GM12872 (cell line): ENCODE data around the gene SPATA1.

Experiments
- TF ChIP-seq, protein P1 (sequence below): IDR thresholded peaks from 3 replicates; pipeline ENCODE4 v1.5.1; 2011; ENCODE audit warnings: low read depth, mild to moderate bottlenecking, low read length, moderate library complexity; ENCODE audit not compliant: insufficient read depth

SPATA1 gene

DNA sequence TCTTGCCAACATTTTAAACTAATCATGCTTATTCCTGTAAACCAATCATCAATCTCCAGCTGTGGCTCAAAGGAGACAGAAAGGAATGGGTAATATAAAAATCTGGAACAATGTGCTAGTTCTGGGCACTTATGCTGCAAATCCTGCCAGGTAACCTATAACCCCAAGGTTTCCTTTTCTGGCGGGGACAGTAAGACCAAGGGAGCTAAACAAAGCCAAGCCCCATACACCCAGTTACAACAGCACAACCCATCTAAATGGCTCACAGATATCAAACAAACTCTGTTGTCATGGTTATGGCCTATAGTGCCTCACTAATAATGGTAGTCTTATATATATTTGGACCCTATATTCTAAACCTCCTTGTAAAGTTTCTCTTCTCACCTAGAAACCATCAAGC is 104.9 kb downstream of the SPATA1 start:
- TF ChIP-seq, protein P1, sequence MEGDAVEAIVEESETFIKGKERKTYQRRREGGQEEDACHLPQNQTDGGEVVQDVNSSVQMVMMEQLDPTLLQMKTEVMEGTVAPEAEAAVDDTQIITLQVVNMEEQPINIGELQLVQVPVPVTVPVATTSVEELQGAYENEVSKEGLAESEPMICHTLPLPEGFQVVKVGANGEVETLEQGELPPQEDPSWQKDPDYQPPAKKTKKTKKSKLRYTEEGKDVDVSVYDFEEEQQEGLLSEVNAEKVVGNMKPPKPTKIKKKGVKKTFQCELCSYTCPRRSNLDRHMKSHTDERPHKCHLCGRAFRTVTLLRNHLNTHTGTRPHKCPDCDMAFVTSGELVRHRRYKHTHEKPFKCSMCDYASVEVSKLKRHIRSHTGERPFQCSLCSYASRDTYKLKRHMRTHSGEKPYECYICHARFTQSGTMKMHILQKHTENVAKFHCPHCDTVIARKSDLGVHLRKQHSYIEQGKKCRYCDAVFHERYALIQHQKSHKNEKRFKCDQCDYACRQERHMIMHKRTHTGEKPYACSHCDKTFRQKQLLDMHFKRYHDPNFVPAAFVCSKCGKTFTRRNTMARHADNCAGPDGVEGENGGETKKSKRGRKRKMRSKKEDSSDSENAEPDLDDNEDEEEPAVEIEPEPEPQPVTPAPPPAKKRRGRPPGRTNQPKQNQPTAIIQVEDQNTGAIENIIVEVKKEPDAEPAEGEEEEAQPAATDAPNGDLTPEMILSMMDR = no peak

GRCh38 chr1:84611796-84612195 is 105.6 kb downstream of the SPATA1 start:
- TF ChIP-seq, protein P1 = no peak

- TF ChIP-seq, protein P1 = no peak
Measured at GRCh38 chr1:84613026-84613425, 106.8 kb downstream of the SPATA1 start.

DNA sequence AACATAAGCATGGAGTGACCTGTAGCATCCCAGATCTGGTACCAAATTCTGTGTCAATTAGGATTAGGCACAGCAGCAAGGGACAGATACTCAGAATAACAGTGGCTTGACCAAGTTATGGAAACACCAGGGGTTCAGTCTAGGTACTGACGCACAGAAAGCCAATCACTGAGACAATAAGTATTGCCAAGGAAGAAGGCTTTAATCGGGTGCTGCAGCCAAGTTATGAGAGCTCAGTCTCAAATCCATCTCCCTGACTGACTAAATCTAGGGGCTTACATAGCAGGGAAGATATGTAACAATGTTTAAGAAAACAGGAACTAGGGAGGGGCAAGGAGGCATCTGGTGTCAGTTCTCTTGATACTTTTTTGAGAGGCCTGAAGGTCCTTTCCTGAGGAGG is 107.7 kb downstream of the SPATA1 start:
- TF ChIP-seq, protein P1 = no peak

GRCh38 chr1:84615790-84616189 is 109.6 kb downstream of the SPATA1 start:
- TF ChIP-seq, protein P1 = no peak
